HG03095 (cell line): ENCODE results near the gene BTBD17.

Experiments used
- ATAC-seq: cut with Tn5 transposase; IDR thresholded peaks from one replicate; pipeline ENCODE4 v1.9.1; 2021; ENCODE audit warnings: moderate library complexity; ENCODE audit not compliant: unreplicated experiment

Gene BTBD17

GRCh38 chr17:74359916-74360315 lies 1.8 kb downstream of the BTBD17 start:
- no peak for ATAC-seq

GRCh38 chr17:74358697-74359096 lies 3.0 kb downstream of the BTBD17 start:
- ATAC-seq = no peak

- no peak for ATAC-seq
Observed at GRCh38 chr17:74357466-74357809, 4.2 kb downstream of the BTBD17 start.

DNA sequence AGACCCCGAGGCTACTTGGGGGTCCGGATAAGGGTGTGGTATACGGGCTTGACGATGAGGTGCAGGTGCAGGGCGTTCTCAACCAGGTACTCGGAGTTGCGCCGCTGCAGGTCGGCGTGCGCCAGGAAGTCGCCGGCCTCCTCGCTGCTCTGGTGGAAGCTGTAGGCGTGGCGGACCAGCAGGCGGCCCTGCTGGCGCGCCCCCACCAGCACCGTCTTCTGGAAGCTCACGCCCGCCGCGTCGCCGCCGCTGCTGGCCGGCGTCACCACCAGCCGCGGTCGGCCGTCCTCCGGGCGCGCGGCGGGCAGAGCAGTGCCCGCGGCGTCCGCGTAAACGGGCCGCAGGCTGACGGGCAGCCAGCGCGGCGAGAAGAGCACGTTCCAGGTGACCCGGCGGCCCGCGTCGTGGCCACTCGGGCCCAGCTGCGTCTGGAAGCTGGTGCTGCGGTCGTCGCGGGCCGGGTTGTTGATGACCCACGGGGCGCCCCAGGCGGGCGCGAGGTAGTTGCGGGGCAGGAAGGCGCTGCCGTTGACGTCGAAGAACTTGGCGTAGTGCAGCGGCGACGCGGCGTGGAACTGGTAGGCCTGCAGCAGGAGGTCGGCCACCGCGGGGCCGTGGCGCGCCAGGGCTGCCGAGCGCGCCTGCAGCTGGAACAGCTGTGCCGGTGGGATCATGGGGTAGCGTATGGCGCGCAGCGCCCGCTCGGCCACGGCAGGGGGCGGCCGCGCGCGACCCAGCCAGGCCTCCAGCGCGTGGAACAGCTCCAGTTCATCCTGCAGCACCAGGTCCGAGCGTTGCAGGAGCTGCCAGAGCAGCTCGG lies 4.8 kb downstream of the BTBD17 start:
- ATAC-seq = no peak

DNA sequence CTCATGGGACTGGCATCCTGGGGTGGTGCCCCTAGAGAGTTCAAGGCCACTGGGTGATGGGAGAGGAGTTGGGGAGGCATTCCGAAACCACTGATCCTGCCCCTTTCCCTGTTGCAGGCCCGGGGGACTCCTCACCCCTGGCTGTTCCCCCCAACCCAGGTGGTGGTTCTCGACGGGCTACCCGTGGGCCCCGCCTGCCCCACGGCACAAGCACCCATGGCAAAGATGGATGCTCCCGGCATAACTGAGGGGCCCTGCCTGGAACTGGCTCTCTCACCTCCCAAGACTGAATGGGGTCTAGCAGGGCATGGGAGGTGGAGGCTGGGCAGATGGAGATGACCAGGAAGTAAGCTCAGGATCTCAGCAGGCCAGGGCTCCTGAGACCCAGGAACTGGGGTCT lies 6.6 kb downstream of the BTBD17 start:
- ATAC-seq = no peak

GRCh38 chr17:74354561-74354960 lies 7.1 kb downstream of the BTBD17 start:
- ATAC-seq = no peak

GRCh38 chr17:74354123-74354522 lies 7.5 kb downstream of the BTBD17 start:
- ATAC-seq = no peak

GRCh38 chr17:74353446-74354060 lies 8.1 kb downstream of the BTBD17 start:
- ATAC-seq = no peak

- ATAC-seq = no peak
Observed at GRCh38 chr17:74351552-74352210, 10.0 kb downstream of the BTBD17 start.

DNA sequence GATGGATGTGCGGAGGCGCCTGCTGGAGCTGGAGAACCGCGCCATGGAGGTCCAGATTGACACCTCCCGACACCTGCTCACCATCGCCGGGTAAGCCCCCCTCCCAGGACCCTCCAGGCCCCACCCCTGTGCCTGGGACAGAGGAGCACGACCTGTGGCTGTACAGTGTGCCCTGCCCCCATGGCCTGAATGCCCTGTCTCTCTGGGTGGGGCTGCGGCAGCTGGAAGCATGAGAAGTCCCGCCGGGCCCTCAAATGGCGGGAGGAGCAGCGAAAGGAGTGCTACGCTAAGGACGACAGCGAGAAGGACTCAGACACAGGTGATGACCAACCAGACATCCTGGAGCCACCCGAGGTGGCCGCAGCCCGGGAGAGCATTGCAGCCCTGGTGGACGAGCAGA lies 11.2 kb downstream of the BTBD17 start:
- no peak for ATAC-seq

GRCh38 chr17:74349120-74349519 lies 12.5 kb downstream of the BTBD17 start:
- ATAC-seq = no peak

GRCh38 chr17:74347646-74348045 lies 14.0 kb downstream of the BTBD17 start:
- ATAC-seq = no peak

DNA sequence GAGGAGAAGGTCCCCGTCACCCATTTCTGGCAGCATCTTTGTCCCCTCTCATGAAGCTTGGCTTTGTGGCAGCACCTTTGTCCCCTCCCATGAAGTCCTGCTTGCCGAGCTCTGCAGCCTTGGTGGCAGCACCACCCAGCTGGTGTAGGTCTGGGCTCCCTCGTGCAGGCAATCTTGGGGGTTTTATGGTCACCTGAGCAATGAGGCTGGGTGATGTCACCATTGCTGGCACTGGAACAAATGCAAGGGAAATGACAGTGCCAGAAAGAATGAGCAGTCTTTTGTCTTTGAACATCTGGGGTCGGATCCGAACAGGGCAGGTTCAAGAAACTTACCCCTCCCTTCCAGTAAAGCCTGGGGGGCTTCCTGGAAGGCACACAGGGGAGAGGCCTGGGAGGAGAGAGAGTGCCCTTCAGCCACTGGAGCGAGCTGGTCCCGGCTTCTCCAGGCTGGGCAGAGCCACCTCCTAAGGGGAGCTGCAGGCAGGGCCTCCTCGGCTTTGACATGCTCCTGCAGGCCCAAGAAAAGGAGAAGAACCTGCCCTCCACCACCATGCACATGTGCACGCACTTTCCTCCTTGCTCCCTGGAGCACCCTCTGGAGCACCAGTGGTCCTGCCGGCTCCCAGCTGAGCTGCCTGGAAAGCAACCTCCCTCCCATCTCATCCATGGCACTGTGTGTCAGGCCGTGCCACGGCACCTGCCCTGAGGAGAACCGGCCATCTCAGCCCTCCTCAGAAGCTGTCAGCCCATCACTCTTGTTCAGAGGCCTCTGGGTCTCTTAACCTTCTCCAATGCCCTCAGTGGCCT lies 16.0 kb downstream of the BTBD17 start:
- no peak for ATAC-seq

DNA sequence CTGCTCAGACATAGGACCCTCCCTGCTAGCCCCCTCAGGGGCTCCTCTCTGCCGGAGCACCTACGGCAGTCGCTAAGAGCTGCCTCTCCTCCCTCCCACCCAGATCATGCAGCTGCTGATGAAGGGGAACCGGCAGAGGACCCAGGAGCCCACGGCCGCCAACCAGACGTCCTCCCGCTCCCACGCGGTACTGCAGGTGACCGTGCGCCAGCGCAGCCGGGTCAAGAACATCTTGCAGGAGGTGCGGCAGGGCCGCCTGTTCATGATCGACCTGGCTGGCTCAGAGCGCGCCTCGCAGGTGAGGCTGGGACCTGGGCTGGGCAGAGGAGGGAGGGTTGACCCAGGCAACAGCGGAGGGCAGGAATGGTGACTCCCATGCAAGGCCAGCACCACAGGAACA lies 17.0 kb downstream of the BTBD17 start:
- ATAC-seq = no peak

- no peak for ATAC-seq
Observed at GRCh38 chr17:74343526-74344284, 18.0 kb downstream of the BTBD17 start.

DNA sequence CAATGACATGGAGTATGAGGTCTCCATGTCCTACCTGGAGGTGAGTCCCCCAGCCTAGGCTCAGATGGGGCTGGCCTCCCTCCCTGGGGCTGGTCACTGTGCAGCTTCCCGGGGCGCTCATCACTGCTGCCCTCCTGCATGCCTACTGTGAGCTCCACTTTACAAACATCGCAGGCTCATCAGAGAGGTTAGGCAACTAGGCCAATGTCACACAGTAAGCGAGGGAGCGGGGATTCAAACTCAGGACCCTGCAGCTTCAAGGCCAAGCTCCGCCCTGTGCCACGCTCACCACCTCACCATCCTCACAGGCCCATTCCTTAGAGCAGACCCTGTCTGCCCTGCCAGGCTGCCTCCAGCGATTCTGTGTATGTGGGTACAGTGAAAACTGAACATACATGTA lies 18.5 kb downstream of the BTBD17 start:
- no peak for ATAC-seq

- ATAC-seq = no peak
Observed at GRCh38 chr17:74342224-74342623, 19.4 kb downstream of the BTBD17 start.

- ATAC-seq = no peak
Observed at GRCh38 chr17:74340470-74341023, 21.1 kb downstream of the BTBD17 start.

GRCh38 chr17:74339537-74340195 lies 22.0 kb downstream of the BTBD17 start:
- ATAC-seq = no peak
